HG03135 (cell line): ENCODE results near the gene RBFOX2.
"Not testable (repeated sequence)": the region's sequence is repeated elsewhere in the genome, so short reads cannot be mapped to it uniquely, and the experiment has no call there.

Source experiments
- ATAC-seq: cut with Tn5 transposase; IDR thresholded peaks from one replicate; pipeline ENCODE4 v1.9.1; 2021; ENCODE audit warnings: mild to moderate bottlenecking, moderate library complexity; ENCODE audit not compliant: unreplicated experiment

Gene RBFOX2

DNA sequence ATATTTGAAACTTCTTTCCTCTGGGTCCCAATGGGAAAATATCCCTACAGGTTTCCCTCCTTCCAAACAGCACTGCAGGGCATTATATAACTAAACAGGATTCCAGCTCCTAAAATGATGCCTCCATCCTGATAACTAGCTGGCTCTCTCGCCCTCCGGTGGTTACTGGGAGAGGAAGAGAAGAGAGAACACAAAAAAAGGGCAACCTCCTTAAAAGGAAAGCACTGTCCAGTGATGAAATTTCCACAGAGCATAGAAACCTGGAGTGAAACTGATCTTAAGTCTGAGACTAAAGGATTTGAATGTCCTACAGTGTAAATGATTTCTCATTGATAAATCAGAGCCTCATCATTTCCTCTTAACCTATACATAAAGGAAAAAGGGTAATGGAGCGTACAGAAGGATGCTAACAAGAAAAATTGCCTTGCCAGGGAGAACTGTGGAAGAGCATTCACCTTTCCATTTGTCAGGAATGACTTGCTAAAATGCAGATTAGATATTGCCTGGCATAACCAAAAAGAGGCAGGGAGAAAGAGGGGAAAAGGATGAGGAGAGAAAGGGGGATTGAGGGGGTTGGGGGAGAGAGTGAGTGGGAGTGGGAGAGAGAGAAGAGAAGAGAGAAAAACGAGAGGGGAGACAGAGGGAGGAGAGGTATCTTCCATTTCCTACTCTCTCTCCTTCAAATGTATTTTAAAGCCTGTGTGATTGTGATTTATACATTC, 189.6 kb downstream of the RBFOX2 start:
- ATAC-seq = no peak

DNA sequence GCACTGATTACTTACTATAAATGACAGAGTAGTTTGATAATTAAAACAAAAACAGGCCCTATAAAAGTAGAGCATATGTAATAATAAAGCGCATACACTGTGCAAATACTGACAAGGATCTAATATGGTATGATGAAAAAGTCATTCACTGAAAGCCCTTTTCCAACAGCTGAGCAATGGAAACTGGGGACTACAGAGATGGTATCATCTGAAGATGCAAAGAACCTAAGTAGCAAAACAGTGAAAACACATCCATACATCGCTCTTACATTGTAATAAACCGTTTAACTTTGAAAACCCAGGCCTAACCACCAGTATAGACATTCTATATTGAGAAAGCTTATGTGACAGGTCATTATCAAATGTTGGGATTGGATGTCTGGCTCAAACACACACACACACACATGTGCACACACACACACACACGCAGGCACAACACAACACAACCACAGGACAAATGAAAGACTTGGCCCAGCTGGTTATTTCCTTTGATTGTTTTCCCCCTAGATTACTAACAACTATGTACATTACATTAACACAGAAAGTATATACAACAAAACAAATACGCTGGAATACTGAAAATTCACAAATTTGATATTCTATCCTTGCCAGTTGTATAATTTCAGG, 191.4 kb downstream of the RBFOX2 start:
- ATAC-seq = no peak

DNA sequence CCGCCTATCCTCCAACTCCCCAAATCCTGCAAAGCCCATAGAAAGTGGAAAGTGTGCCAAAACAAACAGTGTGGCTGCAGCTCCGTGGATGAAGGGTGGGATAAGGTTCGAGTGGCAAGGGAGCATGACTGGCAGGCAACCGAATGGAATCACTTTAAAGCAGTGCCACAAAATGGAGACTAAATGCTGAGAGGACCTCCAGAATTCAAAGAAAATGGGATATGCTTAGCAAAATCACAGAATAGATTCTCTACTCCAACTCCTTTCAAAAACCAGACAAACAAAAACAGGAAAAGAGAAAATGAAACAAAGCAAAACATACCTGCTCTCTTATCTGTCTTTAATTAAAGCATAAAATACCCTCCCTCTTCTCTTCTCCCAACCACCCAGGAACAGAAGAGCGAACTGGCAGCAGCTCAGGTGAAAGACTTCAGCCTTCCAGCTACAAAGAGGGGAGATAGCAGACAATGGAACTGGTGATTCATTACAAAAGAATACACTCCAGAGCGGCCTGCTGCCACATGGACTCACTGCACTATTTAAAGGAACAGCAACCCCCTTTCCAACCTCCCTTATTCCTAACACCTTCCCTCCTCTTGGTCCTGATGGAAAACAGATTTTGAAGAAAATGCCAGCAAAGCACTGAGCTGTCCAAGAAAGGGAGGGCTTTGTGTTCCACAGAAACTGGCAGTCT, 192.5 kb downstream of the RBFOX2 start:
- ATAC-seq = no peak

DNA sequence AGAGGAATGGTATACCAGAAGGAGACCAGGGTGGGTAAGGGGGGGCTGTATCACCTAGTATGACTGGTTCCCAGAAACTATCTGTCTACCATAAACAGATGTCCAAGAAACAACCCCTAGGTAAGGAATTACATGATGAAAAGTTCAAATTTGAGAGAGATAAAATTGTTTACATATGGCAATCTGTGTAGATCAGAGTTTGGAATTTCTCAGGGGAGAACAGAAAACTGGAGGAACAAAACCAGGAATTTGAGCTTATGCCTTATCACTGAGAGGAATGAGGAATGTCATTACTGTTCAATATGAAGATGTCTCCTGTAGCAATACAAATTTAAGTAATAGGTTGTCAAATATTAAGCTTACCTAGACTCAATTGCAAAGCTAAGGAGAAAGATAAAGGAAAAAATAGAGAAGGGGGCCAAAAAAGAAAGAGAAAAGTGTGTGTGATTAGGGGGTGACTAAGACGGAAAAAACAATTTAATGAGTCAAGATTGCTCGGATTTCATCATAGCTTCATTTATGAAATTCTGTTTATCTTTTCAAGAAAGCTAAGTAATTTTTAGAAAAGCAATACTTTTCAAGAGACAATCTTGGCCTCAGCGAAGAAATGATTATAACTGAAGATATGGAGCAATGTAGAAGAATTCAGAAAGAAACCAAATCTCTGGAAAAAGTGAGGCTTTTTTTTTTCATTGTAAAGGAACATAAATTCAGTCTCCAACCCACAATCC, 193.2 kb downstream of the RBFOX2 start:
- ATAC-seq = no peak

DNA sequence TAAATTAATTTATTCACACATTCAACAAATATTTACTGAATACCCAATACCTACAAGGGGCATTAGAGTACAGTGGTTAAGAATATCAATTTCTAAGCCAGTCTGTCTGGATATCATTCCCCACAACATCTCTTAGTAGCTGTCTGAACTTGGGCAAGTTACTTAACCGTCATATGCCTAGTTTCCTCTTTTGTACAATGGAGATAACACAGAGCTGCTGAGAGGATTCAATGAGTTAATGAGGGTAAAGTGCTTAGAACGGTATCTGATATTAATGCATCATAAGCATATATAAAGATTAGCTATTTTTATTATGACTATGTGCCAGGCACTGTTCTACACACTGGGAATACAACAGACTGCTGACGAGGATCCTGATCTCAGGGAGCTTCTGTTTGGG, 194.6 kb downstream of the RBFOX2 start:
- no peak for ATAC-seq

DNA sequence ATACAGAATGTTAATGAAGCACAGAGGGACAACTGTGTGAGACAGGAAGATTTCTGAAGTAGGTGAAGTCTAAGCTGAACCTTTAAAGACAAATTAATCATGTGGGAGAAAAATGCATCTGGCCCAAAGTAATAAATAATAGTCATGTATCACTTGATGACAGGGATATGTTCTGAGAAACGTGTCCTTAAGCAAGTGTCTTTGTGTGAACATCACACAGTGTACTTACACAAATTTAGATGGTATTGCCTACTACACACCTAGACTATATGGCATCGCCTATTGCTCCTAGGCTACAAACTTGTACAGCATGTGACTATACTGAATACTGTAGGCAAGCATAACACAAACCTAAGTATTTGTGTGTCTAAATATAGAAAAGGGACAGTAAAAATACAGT, 198.3 kb downstream of the RBFOX2 start:
- ATAC-seq = no peak

DNA sequence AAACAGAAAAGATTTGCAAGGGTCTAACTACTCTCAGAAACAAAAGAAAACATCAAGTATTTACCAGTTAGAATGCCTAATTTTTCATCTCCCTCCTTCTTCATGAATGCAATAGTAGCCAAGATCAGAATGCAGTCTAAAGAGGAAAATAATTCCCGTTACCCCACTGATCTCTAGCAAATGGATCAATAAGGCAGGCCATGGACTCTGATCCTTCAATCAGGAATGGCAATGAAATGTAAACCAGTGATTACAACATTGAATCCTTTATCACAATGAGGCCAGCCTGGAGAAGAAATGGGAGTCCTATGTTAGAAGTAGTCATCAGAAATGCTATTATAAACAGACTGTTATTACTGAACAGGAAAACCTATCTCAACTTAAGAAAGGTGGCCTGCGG, 204.4 kb downstream of the RBFOX2 start:
- ATAC-seq = no peak

DNA sequence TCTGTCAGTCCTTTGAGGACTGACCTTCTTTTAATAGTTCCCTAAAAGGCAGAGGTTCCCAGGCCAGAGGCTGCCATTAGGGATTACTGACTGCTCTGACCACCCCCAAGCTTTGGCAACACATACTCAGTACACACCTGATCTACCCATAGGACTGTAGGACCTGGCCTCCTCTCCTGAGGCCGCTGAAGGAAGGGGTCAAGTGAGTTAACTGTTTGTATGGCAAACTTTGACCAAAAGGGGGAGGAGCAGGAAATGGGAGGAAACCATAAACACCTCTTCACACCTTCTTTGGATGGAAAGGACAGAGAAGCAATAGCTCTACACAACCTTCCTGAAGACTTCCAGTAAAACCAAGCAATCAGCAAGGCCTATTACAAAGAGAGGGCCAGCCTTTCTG, 207.0 kb downstream of the RBFOX2 start:
- ATAC-seq = no peak

DNA sequence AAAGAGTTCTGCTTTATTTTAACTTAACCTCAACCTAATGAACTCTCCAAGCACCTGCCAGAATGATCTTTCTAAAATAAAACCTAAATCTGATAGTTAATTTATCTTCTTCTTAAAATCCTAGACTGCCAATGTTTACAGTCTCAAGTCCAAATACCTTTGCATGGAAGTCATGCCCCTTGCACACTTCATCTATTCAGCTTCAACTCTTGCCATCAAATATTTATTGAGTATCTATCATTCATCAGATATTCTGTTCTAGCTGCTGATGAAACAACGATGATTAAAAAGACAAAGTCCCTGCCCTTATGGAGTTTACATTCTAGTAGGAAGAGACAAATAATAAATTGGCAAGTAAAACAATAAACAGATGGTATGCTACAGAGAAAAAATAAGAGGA, 209.2 kb downstream of the RBFOX2 start:
- ATAC-seq = no peak

DNA sequence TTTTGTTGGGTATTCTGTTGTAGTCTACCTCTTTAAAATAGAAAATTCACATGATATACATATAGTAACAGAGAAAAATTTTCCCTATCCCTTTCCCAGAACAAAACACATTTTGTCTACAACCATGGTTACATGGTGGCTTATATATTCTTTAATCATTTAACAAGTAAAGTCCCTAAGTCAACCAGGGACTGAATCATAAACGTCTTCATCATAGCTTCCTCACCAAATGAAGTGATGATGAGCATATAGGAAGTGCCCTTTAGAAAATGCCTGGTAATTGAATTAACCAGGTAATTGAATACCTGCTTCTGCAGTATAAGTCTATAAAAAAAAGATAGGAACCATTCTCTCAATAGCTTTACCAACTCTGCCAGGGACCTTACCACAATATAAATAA, 209.7 kb downstream of the RBFOX2 start:
- ATAC-seq = no peak

DNA sequence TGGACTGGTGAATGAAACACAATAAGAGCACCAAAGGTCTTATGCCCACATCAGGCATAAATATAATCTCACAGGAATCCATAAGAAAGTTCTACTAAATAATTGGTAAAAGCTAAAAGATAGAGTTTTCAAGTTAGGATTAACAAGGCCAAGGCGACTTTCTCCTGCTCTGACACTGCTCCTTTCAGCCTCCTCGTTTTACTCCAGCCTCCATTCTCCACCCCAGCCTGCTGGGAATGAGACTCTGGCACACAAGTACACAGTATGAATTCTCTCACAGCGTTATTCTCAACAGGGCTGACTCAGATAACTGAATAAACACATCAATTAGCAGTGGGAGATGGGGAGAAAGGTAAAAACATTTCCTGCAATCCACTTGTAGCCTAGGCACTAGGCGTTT, 216.0 kb downstream of the RBFOX2 start:
- ATAC-seq = no peak

DNA sequence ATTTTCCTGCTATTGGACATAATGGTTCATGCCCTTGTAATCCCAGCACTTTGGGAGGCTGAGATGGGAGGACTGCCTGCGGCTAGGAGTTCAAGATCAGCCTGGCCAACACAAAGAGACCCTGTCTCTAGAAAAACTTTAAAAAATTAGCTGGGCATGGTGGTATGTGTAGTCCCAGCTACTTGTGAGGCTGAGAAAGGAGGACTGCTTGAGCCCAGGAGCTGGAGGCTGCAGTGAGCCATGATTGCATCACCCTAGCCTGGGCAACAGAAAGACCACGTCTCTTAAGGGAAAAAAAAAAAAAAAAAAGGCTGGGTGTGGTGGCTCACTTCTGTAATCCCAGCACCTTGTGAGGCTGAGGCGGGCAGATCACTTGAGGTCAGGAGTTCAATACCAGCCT, 217.0 kb downstream of the RBFOX2 start:
- ATAC-seq = no peak

DNA sequence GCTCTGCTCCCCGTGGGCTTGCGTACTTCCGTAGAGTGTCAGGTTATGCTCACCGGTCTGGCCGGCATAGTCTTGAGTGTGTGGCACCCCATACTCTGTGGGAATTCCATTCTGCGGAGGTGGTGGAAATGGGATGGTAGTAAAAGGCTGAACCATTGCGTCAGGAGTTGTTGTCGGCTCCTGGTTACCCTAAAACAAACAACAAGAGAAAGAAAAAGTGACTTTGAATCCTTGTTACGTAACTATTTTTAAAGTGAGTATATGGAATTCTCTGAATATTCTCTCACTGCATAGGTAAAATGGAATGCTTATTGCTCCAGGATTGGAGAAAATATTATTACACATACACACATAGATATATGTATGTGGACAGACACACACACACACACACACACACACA, 218.8 kb downstream of the RBFOX2 start:
- ATAC-seq = no peak

DNA sequence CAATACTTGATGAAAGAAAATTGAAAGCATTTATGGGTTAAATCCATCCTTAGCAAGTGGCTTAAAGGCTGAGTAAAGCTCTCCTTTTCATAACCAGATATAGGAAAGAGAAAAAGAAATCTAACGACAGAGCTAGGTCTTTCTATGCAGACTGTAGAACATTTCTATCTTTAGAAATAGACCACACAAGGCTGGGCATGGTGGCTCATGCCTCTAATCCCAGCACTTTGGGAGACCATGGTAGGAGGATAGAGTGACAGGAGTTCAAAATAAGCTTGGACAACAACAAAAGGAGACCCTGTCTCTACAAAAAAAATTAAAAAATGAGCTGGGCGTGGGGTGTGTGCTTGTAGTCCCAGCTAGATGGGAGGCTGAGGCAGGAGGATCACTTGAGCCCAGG, 220.2 kb downstream of the RBFOX2 start:
- ATAC-seq = no peak

DNA sequence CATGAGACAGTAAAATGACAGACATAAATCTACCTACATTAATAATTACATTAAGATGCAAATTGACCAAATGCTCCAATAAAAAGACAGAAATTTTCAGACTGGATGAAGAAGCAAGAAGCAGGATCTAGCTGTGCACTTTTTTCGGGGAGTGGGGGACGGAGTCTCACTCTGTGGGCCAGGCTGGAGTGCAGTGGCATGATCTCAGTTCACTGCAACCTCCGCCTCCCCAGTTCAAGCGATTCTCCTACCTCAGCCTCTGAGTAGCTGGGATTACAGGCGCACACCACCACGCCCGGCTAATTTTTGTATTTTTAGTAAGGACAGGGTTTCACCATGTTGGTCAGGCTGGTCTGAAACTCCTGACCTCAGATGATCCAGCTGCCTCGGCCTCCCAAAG, 222.0 kb downstream of the RBFOX2 start:
- not testable (repeated sequence) for ATAC-seq

DNA sequence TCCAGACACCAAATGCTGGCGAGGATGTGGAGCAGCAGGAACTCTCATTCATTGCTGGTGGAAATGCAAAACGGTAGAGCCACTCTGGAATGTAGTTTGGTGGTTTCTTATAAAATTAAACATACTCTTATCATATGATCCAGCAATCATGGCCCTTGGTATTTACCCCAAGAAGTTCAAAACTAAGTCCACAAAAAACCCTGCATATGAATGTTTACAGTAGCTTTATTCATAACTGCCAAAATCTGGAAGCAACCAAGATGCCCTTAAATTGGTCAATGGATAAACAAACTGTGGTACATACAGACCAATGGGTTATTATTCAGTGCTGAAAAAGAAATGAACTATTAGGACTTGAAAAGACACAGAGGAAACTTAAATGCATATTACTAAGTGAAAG, 223.2 kb downstream of the RBFOX2 start:
- no peak for ATAC-seq

DNA sequence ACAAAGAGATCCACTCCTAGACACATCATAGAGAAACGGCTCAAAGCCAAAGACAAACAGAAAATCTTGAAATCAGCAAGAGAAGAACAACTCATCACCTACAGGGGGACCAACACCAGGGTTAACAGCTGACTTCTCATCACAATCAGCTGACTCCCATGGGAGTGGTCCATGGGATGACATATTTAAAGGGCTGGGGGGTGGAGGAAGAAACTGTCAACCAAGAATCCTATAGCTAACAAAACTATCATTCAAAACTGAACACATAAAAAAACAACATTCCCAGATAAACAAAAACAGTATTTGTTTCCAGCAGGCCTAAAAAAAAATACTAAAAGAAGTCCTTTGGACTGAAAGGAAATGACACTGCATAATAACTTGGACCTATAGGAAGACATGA, 224.2 kb downstream of the RBFOX2 start:
- ATAC-seq = no peak

DNA sequence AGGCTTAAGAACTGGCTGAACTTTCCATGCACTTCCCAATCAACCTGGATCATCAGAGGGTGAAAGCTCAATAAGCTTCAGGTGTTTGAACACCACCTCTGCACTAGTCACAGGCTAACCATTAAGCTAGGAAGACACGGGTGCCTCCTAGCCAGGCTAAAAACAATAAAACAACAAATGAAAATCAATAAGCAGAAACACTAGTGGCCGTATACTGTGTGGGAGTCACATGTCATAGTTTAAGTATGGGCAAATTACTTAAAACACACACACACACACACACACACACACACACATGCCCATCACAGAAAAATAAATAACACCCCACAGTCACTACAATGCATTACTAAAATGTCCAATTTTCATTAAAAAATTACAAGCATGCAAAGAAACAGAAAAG, 225.7 kb downstream of the RBFOX2 start:
- no peak for ATAC-seq

DNA sequence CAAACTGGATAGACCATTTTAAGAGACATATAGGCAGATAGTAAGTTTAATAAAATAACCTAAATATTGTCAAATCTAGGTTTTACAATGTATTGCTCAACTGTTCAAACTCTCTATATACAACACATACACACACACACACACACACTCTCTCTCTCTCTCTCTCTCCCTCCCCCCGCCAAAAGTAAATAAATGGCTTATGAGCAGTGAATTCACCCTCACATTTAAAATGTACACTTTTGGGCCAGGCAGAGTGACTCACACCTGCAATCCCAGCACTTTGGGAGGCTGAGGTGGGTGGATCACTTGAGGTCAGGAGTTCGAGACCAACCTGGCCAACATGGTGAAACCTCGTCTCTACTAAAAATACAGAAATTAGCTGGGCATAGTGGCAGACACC, 227.3 kb downstream of the RBFOX2 start:
- not testable (repeated sequence) for ATAC-seq

DNA sequence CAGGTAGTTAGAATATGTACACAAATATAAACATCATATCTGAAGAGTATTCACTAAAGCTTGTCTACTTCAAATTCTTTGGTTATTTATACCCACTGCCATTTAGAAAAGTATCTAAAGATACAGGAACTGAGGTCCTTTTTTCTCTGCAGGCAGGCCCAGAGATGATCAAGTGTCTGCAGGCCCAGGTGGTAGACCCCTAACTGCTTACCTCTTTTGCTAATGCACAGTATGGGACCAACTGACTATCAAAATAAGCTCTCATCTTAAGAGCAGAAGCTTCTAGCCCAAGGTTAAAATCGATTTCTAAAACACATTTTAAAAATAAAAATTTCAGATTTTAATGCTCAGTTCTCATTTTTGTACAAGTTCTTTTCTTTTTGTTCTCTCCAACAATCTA, 229.5 kb downstream of the RBFOX2 start:
- ATAC-seq = no peak

DNA sequence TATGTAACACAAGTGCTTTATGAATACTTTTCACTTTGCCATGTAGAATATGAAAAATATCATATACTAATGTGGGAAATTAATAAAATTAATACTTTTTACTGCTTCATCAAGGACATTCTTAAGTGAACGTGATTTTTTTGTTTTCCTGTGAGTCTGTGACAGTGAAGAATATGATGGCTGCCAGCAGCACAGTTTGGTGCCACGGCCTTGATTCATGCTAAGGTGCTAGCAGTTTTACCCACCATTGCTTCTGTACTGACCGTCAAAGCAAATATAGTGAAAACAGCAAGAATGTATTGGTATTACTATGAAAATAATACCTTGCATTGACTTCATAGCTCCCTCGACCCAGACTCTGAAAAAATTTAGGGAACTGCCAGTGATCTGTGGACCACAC, 231.2 kb downstream of the RBFOX2 start:
- ATAC-seq = no peak

DNA sequence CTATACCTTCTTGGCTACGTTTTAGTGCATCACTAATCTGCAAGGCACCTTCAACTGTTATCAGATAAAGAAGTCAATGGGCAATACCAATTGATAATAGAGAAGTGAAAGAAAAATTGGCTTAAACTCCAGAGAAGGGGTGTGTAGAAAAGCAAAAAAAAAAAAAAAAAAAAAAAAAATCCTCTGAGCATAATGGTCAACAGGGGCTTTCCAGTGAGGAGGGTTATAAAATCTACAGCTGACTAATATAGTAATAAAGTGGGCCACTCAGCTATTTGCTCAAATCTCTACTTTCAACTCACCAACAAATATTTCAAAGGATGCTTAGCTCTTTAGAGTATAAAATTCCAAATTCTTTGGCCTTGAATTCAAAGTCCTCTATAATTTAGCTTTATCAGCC, 233.1 kb downstream of the RBFOX2 start:
- no peak for ATAC-seq
